Measurements from ENCODE around the gene MYL12B. TPM values are rescaled to one million over a fixed set of nuclear protein-coding genes. Genes with fewer than 3 reads are reported as not detected.
"Not testable (repeated sequence)": the region's sequence is repeated elsewhere in the genome, so short reads cannot be mapped to it uniquely, and the experiment has no call there.

MYL12B gene
- polyA plus RNA-seq (2013, experiment 1 of 2; ENCODE audit: insufficient read length): 434 TPM
- 433 TPM for polyA plus RNA-seq (2013, experiment 2 of 2; ENCODE audit: insufficient read length)

DNA sequence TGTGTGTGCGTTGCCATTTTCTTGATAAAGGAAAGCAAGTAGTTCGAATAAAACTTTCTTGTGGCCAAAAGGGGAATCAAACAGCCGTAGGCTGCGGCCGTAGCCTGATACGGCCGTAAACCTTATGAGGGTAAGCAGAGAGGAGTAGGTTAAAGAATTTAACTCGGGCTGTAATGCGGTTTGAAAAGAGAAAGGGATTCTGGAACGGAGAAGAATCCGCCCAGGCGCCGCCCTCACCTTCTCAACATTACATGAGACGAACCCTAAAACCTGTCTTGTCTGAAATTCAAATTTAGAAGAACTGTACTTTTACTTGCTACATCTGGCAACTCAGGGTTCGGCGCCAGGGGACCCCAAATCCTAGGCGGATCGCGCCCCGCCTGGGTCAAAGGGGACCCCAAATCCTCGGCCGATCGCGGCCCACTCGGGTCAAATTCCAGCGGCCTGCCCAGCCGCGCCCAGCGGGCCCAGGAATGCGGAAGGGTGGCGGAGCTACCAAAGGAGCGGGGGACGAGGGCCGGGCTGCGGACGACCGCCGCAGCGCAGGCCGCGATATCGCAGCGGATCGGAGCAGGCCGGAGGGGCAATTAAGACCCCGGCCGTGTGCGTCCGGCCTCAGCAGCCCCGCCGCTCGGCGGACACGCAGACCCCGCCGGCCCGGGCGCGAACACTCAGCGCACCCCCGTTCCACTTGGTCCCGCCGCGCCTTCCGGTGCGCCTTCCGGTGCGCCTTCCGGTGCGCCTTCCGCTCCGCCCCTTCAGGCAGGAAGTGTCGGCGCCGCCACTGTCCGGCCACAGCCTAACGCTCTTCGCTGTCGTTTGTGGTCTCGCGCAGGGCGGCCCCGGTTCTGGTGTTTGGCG, at the start of gene MYL12B:
Gene MYL12B, plus strand, starts transcription at position 761 of the 861 bp plus-strand sequence. CDS start 10,766 bp downstream, outside the sequence.
- DNase-seq: peak; percentile 78

DNA sequence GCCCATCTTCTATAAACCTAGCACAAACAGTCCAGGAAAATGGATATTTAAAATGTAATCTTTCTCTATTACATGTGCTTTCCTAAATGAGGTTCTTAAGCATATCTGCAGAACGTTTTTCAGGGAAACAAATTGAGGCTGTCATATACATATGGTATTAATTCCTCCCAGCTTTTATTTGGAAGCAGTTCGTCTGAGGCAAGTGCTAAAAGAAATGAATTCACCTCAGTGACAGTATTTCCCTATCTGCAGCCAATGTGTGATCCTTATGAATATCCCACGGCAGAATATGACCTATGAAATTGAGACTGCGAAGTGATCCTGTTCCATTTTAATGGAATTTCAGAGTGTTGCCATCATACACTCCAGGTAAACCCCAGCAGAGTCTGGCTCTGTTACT, 49.3 kb upstream of the MYL12B start:
- DNase-seq: no peak

DNA sequence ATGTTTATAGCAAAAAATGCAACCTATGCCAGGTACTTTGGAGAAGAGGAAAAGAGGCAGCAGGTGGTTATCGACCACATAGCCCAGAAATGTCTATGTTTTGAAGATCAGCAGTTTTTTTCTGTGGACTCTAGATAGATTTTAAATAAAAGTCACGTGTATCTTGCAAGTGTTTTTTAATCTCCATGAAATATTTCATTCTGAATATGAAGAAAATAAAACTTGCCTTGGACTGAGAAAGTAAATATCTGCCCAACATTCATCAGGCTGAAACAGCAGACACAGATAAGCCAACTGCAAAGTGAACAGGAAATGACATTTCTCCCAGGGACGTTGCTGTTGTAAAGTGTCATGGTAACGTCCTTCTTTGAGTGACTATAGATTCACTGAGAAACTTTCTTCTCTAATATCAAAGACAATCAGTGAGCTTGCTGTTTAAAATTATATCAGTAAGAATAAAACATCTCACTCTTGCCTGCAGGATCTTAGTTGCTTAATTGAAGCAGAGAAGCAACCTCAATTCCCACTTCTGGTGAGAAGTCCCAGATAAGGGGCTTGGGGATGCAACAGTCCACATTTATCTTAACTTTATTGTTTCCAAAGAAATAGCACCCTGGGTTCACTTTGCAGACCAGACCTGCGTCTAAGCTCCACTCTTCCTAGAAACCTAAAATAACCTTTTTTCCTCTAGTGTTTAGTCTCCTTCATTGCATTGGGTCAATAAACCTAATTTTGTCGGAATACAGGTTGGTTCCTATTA, 48.5 kb upstream of the MYL12B start:
- no peak for DNase-seq

GRCh38 chr18:3214855-3215637, 46.9 kb upstream of the MYL12B start:
- DNase-seq: no peak

GRCh38 chr18:3216987-3217386, 44.9 kb upstream of the MYL12B start:
- DNase-seq: no peak

- DNase-seq: no peak
These were observed 43.8 kb upstream of the MYL12B start for GRCh38 chr18:3217948-3218647.

GRCh38 chr18:3218819-3219218, 43.1 kb upstream of the MYL12B start:
- DNase-seq: no peak

DNA sequence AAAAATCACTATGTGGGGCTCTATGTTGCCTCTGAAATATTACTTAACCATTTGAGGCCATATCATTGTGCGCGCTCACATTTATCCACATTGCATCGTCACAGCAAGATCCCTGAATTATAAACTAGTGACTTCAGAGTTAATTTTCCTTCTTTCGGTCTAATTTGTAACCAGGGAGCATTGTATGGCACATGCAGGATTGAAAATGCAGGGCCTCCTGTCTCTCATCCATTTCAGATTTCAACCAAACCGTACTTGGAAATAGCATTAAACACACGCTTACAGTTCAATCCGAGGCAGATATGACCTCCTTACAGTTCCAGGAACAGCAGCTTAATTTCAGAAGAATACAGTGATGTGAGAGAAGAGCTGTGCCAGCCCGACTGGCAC, 42.7 kb upstream of the MYL12B start:
- DNase-seq: no peak

- no peak for DNase-seq
These were observed 42.1 kb upstream of the MYL12B start, which contains the start of gene MYOM1 for GRCh38 chr18:3219631-3220335. Gene MYOM1, minus strand, starts transcription at chr18:3219968. Its CDS starts 4,745 bp downstream, at chr18:3215223.

DNA sequence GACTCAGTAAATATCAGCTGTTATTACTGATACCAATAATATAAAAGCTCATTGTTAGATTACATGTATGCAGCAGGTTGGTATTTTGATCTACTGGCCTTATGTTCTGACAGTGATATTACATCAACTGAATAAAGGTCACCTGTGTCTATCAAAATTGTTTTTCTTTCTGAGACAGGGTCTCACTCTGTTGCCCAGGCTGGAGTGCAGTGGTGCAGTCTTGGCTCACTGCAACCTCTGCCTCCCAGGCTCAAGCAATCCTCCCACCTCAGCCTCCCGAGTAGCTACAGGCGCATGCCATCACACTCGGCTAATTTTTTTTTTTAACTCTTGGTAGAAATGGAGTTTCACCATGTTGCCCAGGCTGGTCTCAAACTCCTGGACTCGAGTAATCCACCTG, 41.1 kb upstream of the MYL12B start:
- not testable (repeated sequence) for DNase-seq

DNA sequence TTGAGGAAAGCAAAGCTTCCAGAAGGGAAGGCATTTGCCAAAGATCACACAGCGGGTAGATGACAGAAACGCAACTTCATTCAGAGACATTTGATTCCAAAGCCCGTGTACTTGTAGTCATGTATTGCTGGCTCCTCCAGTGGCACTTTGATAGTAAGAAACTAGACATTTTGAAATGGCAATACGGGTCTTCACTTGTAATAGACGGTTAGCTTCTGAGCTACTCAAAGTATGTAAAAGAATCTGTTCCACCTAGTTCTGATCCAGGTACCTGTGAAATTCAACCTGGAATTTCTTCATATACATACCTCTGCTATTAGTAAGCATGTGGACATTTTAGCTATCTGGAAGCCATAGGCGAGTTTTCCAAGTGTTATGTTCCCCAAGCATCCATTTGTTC, 40.4 kb upstream of the MYL12B start:
- no peak for DNase-seq

DNA sequence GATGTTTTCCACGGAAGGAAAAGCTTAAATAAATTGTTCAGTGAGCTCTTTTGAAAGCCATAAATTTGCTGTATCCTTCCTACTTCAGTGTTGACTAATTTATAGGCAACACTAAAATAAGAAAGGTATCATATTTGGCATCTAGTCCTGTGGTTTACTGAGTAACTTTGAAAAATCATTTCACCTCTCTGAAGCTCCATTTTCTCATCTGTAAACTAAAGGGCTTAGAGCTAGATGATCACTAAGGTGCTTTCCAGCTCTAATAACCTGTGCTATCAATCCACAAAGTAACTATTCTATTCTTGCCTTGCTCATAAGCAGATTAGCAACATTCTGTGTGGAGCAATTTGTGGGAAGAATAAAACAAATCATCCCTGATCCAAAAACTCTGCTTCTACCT, 38.6 kb upstream of the MYL12B start:
- no peak for DNase-seq

GRCh38 chr18:3224223-3224622, 37.7 kb upstream of the MYL12B start:
- no peak for DNase-seq

- DNase-seq: no peak
These were observed 36.3 kb upstream of the MYL12B start for GRCh38 chr18:3225588-3225987.

DNA sequence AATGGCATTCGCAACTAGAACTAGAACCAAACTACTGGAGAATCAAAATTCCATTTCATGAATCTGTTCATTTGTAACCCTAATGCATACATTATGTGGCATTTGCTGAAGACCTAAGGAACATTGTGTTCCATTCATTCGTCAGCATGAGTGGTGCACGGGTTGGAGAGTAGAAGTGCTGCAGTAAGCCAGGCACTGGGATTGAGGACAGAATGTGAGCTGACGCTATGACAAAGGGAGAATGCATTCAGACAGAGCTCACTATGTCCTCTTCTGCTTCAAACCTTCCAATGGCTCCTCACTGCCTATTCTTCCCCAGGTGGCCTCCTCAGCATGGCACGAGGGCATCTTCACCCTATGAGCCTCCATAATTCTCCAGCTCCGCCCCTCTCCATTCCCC, 35.9 kb upstream of the MYL12B start:
- no peak for DNase-seq

GRCh38 chr18:3230401-3231334, 31.3 kb upstream of the MYL12B start:
- no peak for DNase-seq

- no peak for DNase-seq
These were observed 28.9 kb upstream of the MYL12B start for GRCh38 chr18:3233004-3233403.

GRCh38 chr18:3233433-3234168, 28.3 kb upstream of the MYL12B start:
- no peak for DNase-seq

DNA sequence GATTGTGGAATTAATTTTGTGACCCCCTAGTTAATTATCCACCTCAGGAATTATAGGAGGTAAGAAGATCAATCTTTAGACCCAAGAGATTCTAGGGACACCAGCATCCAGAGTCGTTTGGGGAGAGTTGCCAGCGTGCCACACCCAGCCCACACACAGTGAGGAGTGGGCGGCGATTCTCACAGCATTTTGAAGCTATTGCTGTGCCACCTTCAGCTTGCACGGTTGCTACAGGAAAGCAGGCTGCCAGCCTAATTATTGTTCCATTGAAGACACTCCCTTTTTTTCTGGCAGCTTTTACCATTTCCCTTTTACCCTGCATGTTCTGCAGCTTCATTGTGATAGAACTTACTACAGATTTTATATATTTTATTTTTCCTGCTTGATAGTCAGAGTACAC, 27.5 kb upstream of the MYL12B start:
- no peak for DNase-seq

GRCh38 chr18:3235846-3236245, 26.1 kb upstream of the MYL12B start:
- no peak for DNase-seq
